Hematopoietic multipotent progenitor cell treated with erythropoietin and hydrocortisone succinate and interleukin-3 and kit ligand, for 17 days (in vitro differentiated cells): Measurements from ENCODE around the gene MOB3C.

ENCODE experiments used
- DNase-seq: peaks from one replicate; pipeline ENCODE4 v3.0.0-alpha.2; 2015; ENCODE audit warnings: low spot score

The MOB3C gene

DNA sequence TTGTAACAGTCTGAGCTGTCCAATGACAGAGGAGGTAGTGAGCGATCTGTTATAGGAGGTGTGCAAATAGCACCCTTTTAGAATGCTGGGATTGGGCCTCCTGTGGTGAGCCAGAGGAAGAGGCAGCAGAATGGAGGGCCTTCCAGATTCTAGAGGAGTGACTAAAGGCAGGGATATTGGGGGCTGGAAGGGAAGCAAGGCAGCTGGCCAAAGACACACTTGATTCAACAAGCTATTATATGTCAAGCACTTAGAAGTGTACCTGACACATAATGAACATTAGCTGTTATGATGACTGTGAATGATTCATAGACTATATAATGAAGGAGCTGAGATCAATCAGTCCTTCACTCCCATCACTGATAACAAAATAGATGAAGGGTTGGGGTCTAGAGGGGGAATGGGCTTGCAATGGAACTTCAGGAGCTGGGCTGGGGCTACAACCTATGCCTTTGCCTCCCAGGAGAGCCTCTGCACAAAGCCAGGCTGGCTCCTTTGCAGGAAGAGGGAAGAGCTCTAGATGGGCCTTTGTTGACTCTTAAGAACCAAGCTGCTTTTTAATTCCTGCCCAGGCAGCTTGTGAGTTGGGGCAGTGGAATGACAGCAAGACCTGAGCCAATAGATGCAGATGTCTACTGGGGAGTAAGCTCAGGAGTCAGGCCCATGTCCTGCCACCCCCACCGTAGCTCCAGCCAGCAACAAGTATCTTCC is 10.2 kb downstream of the MOB3C start:
- DNase-seq, result peak; percentile 10

DNA sequence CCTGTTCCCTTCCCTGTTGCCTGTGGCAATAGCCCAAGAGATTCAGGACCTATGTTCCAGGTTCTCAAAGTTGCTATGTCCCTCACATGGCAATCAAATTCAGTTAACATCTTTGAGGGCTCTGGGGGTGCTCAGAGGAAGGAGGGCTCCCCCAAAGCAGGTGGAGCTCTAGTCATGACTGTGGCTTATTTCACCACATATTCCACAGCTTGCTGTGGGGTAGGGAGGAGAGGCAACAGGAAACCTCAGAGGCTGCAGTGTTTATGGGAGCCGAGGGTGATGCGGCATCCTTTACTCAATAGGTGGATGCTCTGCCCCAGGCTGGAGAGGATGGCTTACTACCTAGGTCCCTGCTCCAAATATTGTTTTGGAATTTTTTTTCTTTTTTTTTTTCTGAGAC is 11.4 kb downstream of the MOB3C start:
- DNase-seq, result peak; percentile 44

DNA sequence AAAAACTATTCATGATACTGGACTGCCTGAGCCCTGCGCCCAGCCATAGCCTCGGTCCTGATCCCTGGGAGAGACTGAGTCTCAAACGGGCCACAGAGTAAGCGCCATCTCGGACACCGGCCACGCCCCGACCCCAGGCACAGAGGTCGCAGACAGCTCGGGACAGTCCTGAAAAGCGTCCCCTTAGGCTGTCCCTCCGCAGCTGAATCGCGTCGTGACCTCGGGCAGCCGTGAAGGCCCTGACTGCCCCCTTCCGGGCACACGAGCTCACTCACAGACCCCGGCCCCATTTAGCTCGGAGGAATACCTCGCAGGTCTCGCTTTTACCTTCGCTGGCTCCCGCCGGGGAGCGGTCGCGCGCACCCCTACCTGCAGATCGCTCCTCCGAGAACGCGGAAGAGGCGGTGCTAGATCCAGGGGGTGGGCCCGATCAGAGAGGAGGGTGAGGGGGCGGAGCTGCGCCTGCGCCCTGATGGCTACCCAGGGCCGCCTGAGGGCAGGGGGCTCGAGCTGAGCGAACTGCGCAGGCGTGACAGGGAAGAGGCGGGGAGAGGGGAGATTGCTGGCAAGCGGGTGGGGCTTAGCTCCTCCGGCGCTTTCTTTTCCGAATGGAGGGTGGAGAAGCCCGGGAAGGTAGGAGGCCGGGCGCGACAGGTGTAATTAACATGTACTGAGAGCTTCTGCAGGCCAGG is 12.6 kb downstream of the MOB3C start, which contains the start of gene MKNK1:
Gene MKNK1, minus strand, starts transcription at position 411 of the 692 bp plus-strand sequence. CDS start 20,941 bp downstream, outside the sequence.
- DNase-seq, result peak; percentile 96

DNA sequence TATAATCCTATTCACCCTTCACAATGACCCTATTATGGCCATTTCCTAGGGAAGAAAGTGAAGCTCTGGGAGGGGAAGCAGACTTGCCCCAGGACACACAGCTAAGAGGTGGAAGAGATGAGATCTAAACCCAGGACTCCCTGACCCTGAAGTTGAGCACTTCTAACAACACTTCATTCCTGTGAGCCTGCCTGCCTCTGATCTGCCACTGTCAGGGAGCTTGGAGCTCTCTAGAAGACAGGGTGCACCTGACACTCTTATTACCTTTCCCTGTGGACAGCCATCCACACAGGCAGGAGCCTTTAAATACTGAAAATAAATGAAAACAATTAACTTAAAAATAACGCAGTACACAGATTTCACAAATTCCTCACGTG is 13.1 kb downstream of the MOB3C start:
- no peak for DNase-seq

DNA sequence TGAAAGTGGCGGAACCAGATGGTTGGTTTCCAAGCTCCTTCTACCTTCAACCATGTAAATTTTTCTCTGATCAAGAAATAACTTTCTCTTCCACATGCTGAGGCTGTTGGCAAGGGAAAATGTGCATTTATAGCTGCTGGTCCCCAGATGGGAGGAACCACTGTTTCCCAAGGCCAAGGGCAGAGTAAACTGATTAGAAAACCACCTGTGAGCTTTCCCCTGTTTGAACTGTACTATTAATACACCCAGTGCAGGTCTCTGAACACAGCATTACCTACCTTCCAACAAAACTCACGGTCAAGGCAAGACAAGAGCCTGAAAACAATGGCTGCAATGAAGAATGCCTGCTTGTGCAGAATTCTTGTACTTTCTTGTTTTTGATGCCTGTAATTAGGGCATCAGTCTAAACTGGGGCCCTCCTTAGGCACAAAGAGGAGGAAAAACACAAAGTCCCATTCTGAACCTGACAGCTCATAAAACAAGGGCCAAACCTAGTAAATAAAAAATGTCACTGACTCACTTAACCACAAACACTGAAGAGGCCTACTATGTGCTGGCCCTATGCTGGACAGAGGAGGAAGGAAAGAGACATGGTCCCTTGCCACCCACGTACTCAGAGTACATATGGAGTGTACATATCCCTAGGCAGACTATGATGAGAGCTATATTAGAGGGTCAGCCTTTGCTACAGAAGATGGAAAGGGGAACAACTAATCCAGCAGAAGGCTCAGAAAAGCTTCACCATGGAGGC is 15.2 kb downstream of the MOB3C start:
- no peak for DNase-seq

DNA sequence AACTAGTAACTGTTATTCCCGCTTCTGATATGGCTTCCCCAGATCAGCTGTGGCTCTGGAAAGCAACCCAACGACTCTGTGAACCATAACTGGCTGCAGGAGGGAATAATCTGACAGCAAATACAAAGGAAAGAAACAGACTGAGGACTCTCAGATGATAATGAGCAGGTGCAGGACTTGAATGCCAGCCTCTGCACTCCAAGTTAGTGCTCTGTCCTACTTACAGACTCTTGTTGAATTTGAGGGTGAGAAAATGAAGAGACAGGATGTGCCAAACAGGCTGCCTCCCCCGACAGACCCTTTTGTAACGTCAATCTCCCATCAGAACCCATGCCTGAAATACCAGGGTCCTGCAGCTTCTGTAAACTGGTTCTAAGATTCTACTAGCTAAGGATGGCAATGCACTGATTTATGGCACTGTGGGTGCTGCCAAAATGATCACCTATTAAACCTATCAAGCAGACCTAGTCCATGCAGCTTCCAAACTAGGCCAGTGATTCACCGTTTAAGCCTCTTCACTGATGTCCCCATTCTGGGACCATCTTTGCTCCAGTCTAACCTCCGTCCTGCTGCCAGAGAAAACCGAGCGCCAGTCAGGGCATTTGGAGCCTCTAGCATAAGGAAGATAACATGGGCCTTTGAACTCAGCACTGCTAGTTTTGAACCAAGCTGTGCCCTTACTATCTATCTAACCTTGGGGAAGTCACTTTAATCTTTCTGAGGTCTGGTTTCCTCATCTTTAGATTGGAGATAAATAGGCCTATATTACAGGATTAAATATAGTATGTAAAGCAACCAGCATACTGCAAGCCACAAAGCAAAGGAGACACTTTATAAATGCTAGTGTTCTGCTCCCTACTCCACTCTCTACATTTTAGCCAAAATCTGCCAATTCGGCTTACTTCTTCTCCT is 17.3 kb downstream of the MOB3C start:
- DNase-seq, result no peak

DNA sequence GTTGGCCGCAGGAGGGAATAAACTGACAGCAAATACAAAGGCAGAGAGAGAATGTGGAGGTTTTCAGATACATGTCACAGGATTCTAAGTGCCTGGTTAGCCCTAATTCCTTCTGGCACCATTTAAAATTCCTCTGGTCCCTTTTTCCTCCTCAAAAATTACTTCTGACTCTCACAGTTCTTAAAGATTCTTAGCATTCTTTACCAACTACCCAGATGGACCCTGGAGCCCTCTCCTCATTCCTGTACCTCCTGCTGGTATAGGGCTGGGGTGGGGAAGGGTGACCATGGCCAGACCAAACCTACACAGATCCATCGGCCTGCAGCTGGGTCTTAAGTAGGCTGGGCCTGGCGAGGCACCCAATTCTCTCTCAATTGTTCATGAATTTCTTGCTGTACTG is 19.8 kb downstream of the MOB3C start:
- no peak for DNase-seq

DNA sequence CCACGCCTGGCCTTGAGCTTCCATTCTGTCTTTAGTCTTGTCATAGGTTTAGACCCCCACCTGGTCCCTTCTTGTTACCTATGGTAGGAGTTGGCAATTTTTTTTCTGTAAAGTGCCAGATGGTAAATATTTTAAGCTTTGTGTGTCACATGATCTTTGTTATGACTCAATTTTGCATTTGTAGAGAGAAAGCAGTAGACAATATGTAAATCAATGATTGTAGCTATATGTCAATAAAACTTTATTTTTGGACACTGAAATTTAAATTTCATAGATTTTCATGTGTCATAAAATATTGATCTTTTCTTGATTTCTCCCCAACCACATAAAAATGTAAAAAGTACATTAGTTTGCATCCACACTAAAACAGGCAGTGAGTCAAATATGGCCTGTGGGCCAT is 20.6 kb downstream of the MOB3C start:
- DNase-seq, result no peak

DNA sequence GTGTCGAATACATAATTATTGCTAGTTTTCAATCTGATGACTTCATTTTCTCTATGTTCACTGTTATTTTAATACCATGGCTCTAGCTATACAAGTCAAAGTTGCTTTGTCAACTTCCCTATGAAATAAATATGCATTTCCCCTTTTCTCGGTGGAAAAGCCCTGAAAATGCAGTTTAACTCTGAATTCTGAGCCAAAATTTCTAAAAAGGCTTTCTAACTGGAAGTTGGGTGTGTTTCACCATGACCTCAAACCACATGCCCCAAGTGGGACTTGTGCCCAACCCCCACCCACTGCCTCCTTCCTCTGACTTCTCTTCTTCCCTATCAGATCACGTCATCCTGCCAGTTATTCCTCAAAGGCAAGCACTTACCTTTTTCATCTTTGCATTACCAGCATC is 21.5 kb downstream of the MOB3C start:
- DNase-seq, result peak; percentile 33

DNA sequence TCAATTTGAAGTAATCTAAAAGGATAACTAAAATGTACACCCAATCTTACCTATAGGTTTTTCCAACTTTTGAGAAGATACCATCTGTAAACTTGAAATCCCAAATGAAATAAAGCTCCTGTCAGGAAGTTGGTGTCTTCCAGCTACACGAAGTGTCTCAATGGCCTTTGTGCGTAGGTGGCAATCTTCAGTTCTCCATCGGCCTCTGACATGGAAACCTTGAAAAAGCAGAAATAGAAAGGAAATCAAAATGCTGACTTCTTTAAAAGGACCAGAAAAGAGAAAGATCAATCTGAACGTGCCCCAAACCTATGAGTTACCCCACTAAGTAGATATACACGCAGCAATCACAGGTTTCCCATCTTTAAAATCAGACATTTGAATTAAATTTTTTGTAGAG is 22.5 kb downstream of the MOB3C start:
- DNase-seq, result no peak

DNA sequence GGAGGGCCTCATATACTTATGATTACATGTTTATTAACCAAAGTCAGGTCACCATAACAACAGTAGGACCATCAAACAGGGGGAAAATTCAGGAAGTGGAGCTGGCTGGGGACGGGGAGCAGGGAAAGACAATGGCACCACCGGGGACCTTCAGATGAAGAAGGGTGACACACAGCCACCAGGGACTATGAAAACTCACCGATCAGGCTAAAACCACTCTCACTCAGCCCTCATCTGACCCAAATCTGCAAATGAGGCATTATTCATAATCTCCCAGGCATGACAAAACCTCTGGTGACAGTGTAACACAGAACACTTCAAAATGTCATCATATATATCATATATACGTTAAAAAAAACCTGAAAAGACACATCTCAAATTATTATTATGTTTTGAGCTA is 23.8 kb downstream of the MOB3C start:
- DNase-seq, result no peak

DNA sequence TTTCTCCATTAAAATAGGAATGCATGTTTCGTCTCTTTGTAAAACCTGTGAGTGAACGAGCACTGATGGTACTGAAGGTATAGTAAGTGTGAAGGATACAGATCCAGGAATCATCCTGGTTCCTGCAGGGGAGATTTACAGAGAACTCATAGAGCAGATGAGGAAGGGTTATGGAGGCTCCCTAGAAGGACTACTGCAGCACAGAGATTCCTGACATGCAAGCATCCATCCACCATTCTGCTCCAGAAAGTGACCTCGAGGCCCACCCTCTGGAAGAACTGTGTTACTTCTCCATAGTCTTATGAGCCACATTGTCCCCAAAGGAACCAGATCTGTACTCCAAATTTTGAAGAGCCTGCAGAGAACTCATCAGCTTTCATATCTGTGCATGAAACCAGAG is 27.1 kb downstream of the MOB3C start:
- no peak for DNase-seq

DNA sequence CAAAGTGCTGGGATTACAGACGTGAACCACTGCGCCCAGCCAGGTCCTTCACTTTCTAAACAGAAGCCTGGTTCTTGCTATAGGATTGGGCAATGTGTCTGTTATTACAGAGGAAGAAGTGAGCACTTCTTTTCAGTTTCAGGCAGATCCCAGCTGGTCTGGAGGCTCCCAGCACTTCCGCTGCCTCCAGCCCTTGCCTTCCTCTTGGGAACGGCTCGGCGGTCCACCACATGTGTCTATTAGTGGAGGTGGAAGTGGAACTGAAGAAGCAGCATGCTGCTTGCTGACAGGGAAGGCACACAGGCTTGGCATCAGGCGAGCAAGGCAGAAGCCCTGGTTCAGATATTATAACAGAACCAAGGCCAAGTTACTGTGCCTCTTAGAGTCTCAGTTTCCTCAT is 29.5 kb downstream of the MOB3C start:
- no peak for DNase-seq

DNA sequence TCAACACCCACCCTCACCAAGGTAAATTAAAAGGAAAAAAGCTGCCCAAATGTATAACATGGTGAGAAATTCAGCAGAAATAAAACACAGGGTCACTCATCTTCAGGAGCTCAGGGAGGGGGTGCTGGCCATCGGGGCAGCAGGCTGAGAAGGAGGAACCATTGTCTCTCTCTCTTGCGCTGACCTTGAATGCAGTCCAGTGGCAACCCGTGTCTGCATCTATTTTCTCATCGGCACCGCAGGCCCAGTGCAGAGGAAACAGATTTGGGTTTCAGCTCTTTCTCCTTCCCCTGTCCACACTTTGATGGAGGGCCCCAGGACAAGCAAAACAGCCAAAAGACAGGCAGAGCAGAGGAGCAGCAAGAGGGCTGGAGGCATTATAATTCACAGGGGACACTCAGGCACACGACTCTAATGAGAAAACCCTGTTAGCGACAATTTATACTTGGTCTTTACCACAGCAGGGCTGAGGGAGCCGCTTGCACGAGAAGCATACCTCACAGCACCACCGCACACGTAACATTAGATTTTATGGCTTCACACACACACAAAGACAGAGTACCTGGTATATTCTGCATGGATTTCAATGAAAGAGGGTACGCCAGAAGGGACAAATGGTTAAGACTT is 31.2 kb downstream of the MOB3C start:
- DNase-seq, result no peak

DNA sequence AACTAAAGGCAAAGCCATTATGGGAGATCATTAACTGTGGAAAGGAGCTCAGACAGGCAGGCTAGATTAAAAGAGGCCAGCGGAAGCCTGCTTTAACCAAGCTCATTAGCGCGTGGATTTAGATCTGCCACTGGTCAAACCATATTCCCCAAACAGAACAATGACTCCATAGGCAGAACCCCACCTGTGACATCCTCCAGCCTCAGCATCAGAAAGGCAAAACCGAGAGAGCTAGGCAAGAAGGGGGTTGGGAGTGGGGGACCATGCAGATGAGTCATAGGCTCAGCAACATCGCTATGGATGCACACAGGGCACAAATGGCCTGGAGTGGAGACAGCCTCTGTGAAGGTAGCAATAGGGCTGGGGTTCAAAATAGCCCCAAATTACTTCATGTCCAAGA is 33.1 kb downstream of the MOB3C start:
- DNase-seq, result no peak

DNA sequence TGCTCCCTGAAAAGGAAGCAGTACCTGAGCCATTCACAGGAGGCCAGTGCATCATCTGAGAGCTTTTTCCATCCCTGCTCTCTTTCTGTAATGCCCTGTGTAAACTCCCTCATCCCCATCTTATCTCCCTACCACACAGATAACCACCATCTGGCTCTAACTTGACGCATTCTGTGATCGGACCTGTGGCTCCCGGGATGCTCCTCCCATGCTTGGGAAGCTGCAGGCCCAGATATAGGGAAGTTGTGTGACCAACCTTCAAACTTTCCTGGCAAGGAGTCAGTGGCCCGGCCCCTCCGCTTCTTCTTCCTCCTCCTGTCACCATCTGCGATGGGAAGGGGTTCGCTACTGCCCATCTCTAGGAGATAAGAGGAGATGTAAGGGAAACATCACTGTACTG is 33.6 kb downstream of the MOB3C start:
- DNase-seq, result no peak

DNA sequence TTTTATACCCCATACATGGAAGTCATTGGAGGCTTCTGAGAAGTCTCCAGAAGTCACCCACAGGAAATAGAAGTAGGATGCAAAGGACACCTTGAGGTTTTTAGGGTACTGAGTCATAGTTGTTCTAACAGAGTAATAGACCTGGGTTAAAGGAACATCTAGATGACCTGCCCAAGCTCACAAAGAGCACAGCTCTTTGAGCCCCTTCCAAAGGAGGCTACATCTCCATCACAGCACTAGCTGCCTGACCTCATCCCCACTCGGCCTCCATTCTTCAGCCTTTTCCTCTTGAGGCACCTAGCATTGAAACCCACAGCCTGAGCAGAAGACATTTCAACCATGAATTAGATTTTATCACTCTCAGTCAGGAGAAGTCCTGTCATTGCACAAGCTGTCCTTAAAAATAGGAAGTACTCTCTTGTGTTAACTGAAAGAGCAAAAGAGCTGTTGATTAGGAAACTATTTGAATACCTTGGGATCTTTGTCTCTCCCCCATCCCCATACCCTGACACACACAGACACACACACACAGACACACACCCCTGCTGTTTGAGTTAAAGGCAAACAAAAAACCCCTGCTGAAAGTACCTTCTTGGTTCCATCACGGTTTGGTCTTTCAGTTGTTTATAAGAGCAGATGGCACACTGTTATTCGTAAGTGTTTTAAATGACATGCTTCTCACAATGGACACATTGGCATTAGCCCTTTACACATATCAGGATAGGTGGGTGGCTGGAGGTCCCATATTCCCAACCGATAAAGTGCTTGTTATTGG is 34.7 kb downstream of the MOB3C start:
- DNase-seq, result no peak

DNA sequence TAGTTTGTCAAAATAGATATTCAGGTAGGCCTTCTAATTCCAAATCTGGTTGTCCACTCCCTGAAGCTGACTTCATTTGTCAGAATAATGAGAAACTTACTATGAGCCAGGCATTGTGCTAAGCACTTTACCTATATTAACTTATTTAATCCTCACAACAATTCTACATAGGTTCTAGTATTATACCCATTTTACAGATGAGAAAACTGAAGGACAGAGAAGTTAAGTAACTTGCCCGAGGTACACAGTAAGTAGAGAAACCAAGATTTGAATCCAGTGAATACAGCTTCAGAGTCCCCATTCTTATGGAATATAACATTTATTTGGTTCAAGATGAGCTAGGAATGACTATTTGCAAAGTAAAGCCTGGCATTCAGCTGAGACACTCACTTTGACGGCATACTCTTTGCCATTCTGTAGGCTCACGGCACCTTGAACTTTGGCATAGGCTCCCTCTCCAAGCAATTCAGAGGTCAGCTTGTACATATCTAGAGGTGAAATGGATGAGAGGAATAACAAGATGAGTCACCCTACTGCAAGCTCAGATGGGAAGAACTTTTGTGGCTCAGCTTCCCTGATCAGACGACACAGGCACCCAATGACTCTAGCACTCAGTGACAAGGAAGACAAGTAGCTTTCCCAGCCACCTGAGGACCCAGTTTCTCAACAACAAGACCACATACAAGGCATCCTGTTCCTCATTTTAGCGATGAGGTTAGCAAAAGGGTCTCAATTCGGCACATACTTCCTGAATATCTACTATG is 36.3 kb downstream of the MOB3C start:
- DNase-seq, result no peak

DNA sequence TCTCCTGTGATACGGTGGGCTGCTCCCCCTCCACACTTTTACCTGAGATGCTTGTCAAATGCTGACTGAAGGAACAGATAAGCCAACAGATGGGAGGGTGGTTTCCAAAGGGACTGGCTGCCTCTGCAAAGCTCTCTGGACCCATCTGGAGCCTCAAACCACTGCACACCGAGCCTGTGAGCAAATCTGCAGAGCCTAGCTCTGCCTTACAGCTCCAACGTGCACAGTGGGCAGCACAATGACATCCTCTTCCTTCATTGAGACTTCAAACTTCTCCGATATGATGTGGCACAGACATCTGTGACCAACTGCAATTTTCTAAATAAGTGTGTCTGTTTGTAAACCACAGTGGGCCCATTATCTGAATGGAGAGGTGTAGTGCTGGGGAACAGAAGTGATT is 38.9 kb downstream of the MOB3C start:
- DNase-seq, result no peak

DNA sequence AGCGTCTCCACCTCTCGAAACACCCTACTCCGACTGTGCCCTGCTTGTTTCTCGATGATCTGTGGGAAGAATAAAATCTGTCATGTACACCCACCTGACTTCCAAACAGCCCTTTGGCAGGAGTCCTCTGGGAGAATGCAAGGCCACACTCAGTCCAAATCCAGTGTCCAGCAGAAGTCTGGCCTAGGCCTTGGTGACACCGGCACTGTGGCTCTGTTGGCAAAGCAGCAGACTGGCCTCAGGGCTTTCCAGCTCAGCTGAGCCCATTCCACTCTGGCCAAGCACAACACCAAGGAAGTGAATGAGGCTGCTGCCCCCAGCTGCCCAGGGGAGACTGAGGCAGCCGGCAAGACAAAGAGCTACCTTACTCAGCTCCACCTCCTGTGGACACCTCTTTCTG is 40.0 kb downstream of the MOB3C start:
- no peak for DNase-seq
